HepG2 (cell line): Measurements from ENCODE around the gene MAT2A. TPM values are rescaled to one million over a fixed set of nuclear protein-coding genes. Genes with fewer than 3 reads are reported as not detected.

Experiments used
- HOXA5 ChIP-seq: sonication (generic); formaldehyde crosslinking; IDR thresholded peaks from 2 replicates; pipeline ENCODE4 v1.4.0; 2020; ENCODE audit warnings: missing genetic modification reagents
- ISL2 ChIP-seq: sonication (generic); formaldehyde crosslinking; IDR thresholded peaks from 2 replicates; pipeline ENCODE4 v1.5.0; 2020; ENCODE audit warnings: missing genetic modification reagents
- KDM5A ChIP-seq: fragments of 200-600 bp; sonication (generic); IDR thresholded peaks from 2 replicates; pipeline ENCODE4 v1.7.0; 2018; ENCODE audit warnings: antibody characterized with exemption, mild to moderate bottlenecking, low read length, borderline replicate concordance
- MEIS1 ChIP-seq: sonication (generic); formaldehyde crosslinking; IDR thresholded peaks from 2 replicates; pipeline ENCODE4 v1.9.0; 2021; ENCODE audit warnings: mild to moderate bottlenecking, missing genetic modification reagents, moderate library complexity, borderline replicate concordance
- RBAK ChIP-seq: sonication (generic); formaldehyde crosslinking; IDR thresholded peaks from 2 replicates; pipeline ENCODE4 v1.5.1; 2020; ENCODE audit warnings: mild to moderate bottlenecking, missing genetic modification reagents
- SP2 ChIP-seq: sonication (generic); formaldehyde crosslinking; IDR thresholded peaks from 2 replicates; pipeline ENCODE4 v1.5.1; 2020; ENCODE audit warnings: mild to moderate bottlenecking, missing genetic modification reagents
- THYN1 ChIP-seq: sonication (generic); formaldehyde crosslinking; IDR thresholded peaks from 2 replicates; pipeline ENCODE4 v1.8.1; 2023; ENCODE audit warnings: low read depth, mild to moderate bottlenecking, moderate library complexity, missing genetic modification reagents, borderline replicate concordance
- ZNF263 ChIP-seq: sonication (generic); formaldehyde crosslinking; IDR thresholded peaks from 2 replicates; pipeline ENCODE4 v1.4.0; 2020; ENCODE audit warnings: missing genetic modification reagents
- ZNF367 ChIP-seq: sonication (generic); formaldehyde crosslinking; IDR thresholded peaks from 2 replicates; pipeline ENCODE4 v1.4.0; 2020; ENCODE audit warnings: missing genetic modification reagents, borderline replicate concordance
- ZNF629 ChIP-seq: sonication (generic); formaldehyde crosslinking; conservative IDR thresholded peaks from 2 replicates; pipeline ENCODE4 v1.5.0; 2020; ENCODE audit warnings: missing genetic modification reagents
- polyA plus RNA-seq, 8 experiments: library from polyadenylated mRNA; depleted of rRNA in 3 of 8; stranded (reverse) in 7 of 8; unstranded in 1 of 8; fragments of >200 nt; fragmentation: Illumina TruSeq in 4 of 8; extraction: Trizol in 4 of 8; gene quantifications; 2 replicates each; pipeline versions ENCODE4 v1.2.1 to v1.2.3, GENCODE V29; 2011 to 2016; ENCODE audit warnings: low read depth in 4 of 8, missing spikeins in 1 of 8, mixed read lengths in 1 of 8; ENCODE audit not compliant: insufficient read depth in 1 of 8
- total RNA-seq, 5 experiments: library from RNA; depleted of rRNA; stranded (reverse); fragments of >200 nt; fragmentation: Illumina TruSeq; extraction: Trizol; gene quantifications; 2 replicates each; pipeline ENCODE4 v1.2.3, GENCODE V29; 2016; ENCODE audit warnings: low read depth in 1 of 5
- TF ChIP-seq, protein P1 (sequence below): sonication (generic); formaldehyde crosslinking; IDR thresholded peaks from 2 replicates; pipeline ENCODE4 v1.4.0; 2020; ENCODE audit warnings: low read depth, missing genetic modification reagents
- TF ChIP-seq, protein P2 (sequence below): sonication (generic); formaldehyde crosslinking; IDR thresholded peaks from 2 replicates; pipeline ENCODE4 v1.4.0; 2020; ENCODE audit warnings: mild to moderate bottlenecking, low read depth, missing genetic modification reagents
- TF ChIP-seq, protein P3 (sequence below): sonication (generic); formaldehyde crosslinking; IDR thresholded peaks from 2 replicates; pipeline ENCODE4 v1.4.0; 2020; ENCODE audit warnings: missing genetic modification reagents, borderline replicate concordance
- TF ChIP-seq, protein P4 (sequence below): sonication (generic); formaldehyde crosslinking; IDR thresholded peaks from 2 replicates; pipeline ENCODE4 v1.4.0; 2020; ENCODE audit warnings: missing genetic modification reagents

The MAT2A gene
- total and polyA plus RNA-seq, 2 of the 13 experiments (the other 11 are each of a cell fraction or from before 2014, with no cell fraction given) = 155 to 331 TPM

DNA sequence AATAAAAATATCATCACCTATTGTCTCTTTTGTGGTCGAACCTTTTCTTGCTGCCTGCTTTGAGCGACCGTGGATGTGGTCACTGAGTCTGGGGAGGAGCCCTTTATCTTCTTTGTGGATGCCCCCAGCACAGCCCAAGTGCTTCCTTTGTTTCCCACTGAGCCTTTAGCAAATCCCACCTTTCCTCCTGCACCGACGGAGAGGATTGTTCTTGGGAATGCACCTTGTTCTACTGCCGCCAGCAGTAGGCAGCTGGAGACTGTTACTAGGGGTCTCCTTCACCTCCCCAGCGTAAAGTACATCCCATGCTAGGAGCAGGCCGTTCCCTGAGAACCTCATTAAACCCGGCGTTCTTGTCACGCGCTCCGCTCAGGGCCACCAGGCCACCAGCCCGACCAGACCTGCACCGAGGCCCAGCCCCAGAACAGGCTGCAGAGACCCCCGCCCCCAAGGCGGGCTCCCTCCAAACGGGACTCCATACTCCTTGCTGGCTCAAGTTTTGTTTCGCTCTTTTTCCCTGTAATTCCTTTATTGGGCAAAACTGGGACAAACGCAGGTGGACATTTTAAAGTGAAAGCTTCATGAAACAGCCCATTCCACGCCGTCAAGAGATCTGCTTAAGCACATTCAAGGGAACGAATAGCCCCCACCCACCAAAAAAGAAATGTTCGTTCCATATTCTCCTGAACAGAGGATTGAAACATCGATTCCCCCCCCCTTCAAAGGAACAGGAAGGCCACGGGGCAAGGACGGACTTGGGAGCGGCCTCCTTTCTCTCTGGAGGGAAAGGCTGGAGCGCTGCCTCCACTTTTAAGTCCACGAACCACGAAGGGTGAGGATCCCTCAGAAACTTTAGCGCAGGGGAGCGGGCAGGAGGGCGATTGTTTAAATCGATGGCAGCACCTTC lies 1.1 kb upstream of the MAT2A start (continued):
- TF ChIP-seq, protein P1, sequence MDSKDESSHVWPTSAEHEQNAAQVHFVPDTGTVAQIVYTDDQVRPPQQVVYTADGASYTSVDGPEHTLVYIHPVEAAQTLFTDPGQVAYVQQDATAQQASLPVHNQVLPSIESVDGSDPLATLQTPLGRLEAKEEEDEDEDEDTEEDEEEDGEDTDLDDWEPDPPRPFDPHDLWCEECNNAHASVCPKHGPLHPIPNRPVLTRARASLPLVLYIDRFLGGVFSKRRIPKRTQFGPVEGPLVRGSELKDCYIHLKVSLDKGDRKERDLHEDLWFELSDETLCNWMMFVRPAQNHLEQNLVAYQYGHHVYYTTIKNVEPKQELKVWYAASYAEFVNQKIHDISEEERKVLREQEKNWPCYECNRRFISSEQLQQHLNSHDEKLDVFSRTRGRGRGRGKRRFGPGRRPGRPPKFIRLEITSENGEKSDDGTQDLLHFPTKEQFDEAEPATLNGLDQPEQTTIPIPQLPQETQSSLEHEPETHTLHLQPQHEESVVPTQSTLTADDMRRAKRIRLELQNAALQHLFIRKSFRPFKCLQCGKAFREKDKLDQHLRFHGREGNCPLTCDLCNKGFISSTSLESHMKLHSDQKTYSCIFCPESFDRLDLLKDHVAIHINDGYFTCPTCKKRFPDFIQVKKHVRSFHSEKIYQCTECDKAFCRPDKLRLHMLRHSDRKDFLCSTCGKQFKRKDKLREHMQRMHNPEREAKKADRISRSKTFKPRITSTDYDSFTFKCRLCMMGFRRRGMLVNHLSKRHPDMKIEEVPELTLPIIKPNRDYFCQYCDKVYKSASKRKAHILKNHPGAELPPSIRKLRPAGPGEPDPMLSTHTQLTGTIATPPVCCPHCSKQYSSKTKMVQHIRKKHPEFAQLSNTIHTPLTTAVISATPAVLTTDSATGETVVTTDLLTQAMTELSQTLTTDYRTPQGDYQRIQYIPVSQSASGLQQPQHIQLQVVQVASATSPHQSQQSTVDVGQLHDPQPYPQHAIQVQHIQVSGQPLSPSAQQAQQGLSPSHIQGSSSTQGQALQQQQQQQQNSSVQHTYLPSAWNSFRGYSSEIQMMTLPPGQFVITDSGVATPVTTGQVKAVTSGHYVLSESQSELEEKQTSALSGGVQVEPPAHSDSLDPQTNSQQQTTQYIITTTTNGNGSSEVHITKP = peak; percentile 81
- TF ChIP-seq SP2 (CRISPR knock-in tag) = no peak
- TF ChIP-seq ZNF629 (CRISPR knock-in tag) = no peak
- no peak for TF ChIP-seq ZNF367 (CRISPR knock-in tag)
- no peak for TF ChIP-seq THYN1 (CRISPR knock-in tag)
- TF ChIP-seq, protein P2, sequence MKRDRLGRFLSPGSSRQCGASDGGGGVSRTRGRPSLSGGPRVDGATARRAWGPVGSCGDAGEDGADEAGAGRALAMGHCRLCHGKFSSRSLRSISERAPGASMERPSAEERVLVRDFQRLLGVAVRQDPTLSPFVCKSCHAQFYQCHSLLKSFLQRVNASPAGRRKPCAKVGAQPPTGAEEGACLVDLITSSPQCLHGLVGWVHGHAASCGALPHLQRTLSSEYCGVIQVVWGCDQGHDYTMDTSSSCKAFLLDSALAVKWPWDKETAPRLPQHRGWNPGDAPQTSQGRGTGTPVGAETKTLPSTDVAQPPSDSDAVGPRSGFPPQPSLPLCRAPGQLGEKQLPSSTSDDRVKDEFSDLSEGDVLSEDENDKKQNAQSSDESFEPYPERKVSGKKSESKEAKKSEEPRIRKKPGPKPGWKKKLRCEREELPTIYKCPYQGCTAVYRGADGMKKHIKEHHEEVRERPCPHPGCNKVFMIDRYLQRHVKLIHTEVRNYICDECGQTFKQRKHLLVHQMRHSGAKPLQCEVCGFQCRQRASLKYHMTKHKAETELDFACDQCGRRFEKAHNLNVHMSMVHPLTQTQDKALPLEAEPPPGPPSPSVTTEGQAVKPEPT (CRISPR knock-in tag) = peak; percentile 16; the same call in 1 of the 2 replicates
- TF ChIP-seq HOXA5 (CRISPR knock-in tag) = peak; percentile 42; the same call in 1 of the 2 replicates
- peak; percentile 46; the same call in 1 of the 2 replicates for TF ChIP-seq KDM5A
- no peak for TF ChIP-seq RBAK (CRISPR knock-in tag)
- no peak for TF ChIP-seq ISL2 (CRISPR knock-in tag)
- TF ChIP-seq, protein P3, sequence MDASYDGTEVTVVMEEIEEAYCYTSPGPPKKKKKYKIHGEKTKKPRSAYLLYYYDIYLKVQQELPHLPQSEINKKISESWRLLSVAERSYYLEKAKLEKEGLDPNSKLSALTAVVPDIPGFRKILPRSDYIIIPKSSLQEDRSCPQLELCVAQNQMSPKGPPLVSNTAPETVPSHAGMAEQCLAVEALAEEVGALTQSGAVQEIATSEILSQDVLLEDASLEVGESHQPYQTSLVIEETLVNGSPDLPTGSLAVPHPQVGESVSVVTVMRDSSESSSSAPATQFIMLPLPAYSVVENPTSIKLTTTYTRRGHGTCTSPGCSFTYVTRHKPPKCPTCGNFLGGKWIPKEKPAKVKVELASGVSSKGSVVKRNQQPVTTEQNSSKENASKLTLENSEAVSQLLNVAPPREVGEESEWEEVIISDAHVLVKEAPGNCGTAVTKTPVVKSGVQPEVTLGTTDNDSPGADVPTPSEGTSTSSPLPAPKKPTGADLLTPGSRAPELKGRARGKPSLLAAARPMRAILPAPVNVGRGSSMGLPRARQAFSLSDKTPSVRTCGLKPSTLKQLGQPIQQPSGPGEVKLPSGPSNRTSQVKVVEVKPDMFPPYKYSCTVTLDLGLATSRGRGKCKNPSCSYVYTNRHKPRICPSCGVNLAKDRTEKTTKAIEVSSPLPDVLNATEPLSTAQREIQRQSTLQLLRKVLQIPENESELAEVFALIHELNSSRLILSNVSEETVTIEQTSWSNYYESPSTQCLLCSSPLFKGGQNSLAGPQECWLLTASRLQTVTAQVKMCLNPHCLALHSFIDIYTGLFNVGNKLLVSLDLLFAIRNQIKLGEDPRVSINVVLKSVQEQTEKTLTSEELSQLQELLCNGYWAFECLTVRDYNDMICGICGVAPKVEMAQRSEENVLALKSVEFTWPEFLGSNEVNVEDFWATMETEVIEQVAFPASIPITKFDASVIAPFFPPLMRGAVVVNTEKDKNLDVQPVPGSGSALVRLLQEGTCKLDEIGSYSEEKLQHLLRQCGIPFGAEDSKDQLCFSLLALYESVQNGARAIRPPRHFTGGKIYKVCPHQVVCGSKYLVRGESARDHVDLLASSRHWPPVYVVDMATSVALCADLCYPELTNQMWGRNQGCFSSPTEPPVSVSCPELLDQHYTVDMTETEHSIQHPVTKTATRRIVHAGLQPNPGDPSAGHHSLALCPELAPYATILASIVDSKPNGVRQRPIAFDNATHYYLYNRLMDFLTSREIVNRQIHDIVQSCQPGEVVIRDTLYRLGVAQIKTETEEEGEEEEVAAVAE (CRISPR knock-in tag) = 0 out of 2 replicates have a peak, but pooled peaks have one; percentile 31
- TF ChIP-seq MEIS1 (CRISPR knock-in tag) = no peak
- TF ChIP-seq, protein P4, sequence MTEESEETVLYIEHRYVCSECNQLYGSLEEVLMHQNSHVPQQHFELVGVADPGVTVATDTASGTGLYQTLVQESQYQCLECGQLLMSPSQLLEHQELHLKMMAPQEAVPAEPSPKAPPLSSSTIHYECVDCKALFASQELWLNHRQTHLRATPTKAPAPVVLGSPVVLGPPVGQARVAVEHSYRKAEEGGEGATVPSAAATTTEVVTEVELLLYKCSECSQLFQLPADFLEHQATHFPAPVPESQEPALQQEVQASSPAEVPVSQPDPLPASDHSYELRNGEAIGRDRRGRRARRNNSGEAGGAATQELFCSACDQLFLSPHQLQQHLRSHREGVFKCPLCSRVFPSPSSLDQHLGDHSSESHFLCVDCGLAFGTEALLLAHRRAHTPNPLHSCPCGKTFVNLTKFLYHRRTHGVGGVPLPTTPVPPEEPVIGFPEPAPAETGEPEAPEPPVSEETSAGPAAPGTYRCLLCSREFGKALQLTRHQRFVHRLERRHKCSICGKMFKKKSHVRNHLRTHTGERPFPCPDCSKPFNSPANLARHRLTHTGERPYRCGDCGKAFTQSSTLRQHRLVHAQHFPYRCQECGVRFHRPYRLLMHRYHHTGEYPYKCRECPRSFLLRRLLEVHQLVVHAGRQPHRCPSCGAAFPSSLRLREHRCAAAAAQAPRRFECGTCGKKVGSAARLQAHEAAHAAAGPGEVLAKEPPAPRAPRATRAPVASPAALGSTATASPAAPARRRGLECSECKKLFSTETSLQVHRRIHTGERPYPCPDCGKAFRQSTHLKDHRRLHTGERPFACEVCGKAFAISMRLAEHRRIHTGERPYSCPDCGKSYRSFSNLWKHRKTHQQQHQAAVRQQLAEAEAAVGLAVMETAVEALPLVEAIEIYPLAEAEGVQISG (CRISPR knock-in tag) = peak; percentile 50; the same call in 1 of the 2 replicates
- 0 out of 2 replicates have a peak, but pooled peaks have one; percentile 45 for TF ChIP-seq ZNF263 (CRISPR knock-in tag)
